IgD-negative memory B cell (primary cell): ENCODE results near the gene ADGB. TPM values are rescaled to one million over a fixed set of nuclear protein-coding genes. Genes with fewer than 3 reads are reported as not detected.
"Not testable (repeated sequence)": the region's sequence is repeated elsewhere in the genome, so short reads cannot be mapped to it uniquely, and the experiment has no call there.

Source experiments
- H3K27ac Mint-ChIP-seq, 3 donors: one replicate each; pipeline ENCODE4 v1.8.0; 2020 to 2022; ENCODE audit warnings: mild to moderate bottlenecking in 3 of 3, mixed read lengths in 3 of 3, moderate library complexity in 1 of 3
- H3K27me3 Mint-ChIP-seq: one replicate; pipeline ENCODE4 v1.8.0; 2021; ENCODE audit warnings: mixed read lengths
- H3K36me3 Mint-ChIP-seq: one replicate; pipeline ENCODE4 v1.8.0; 2020; ENCODE audit warnings: mild to moderate bottlenecking, mixed read lengths
- H3K4me1 Mint-ChIP-seq, 3 donors: one replicate each; pipeline ENCODE4 v1.8.0; 2020 to 2022; ENCODE audit warnings: mixed read lengths in 3 of 3, mild to moderate bottlenecking in 1 of 3
- H3K4me3 Mint-ChIP-seq, 4 donors: one replicate each; pipeline ENCODE4 v1.8.0; 2020 to 2022; ENCODE audit warnings: mild to moderate bottlenecking in 4 of 4, mixed read lengths in 4 of 4, moderate library complexity in 3 of 4
- H3K9me3 Mint-ChIP-seq, 3 donors: one replicate each; pipeline ENCODE4 v1.8.0; 2020 to 2021; ENCODE audit warnings: mixed read lengths in 3 of 3, mild to moderate bottlenecking in 1 of 3
- polyA plus RNA-seq: library from polyadenylated mRNA; unstranded; fragments of 300-500 nt; fragmentation: Illumina TruSeq; gene quantifications from one replicate; pipeline ENCODE4 v1.2.3, GENCODE V29; 2021

Gene ADGB
- polyA plus RNA-seq, 1 donor from 2014 or later = not detected

GRCh38 chr6:146851837-146852236, 253.1 kb downstream of the ADGB start:
- no peak overlapping the region for H3K27ac Mint-ChIP-seq
- no peaks in the 10 kb centered on the region for H3K9me3 Mint-ChIP-seq
- no peak overlapping the region for H3K4me3 Mint-ChIP-seq
- H3K36me3 Mint-ChIP-seq = no peaks in the 10 kb centered on the region
- peaks cover 18% of the 10 kb centered on the region for H3K27me3 Mint-ChIP-seq
- H3K4me1 Mint-ChIP-seq = no peaks in the 10 kb centered on the region

- not testable (repeated sequence) for H3K27ac Mint-ChIP-seq, H3K4me3 Mint-ChIP-seq, H3K36me3 Mint-ChIP-seq, H3K9me3 Mint-ChIP-seq, H3K4me1 Mint-ChIP-seq
- H3K27me3 Mint-ChIP-seq = peaks cover 15% of the 10 kb centered on the region
Observed at GRCh38 chr6:146854521-146855255, 255.9 kb downstream of the ADGB start.

- no peak overlapping the region for H3K27ac Mint-ChIP-seq
- peaks cover 0 to 1% (median 0%) of the 10 kb centered on the region in 3 donors for H3K4me1 Mint-ChIP-seq
- no peak overlapping the region for H3K4me3 Mint-ChIP-seq
- H3K9me3 Mint-ChIP-seq = no peaks in the 10 kb centered on the region
- H3K27me3 Mint-ChIP-seq = peaks cover 7% of the 10 kb centered on the region
- H3K36me3 Mint-ChIP-seq = no peaks in the 10 kb centered on the region
Observed at GRCh38 chr6:146855889-146856288, 257.1 kb downstream of the ADGB start.

- H3K36me3 Mint-ChIP-seq = no peaks in the 10 kb centered on the region
- H3K9me3 Mint-ChIP-seq = no peaks in the 10 kb centered on the region
- peaks cover 0 to 1% (median 0%) of the 10 kb centered on the region in 3 donors for H3K4me1 Mint-ChIP-seq
- H3K4me3 Mint-ChIP-seq = no peak overlapping the region
- H3K27me3 Mint-ChIP-seq = peaks cover 7% of the 10 kb centered on the region
- H3K27ac Mint-ChIP-seq = peak overlapping the region in 1 of 3 donors; percentile 72
Observed at GRCh38 chr6:146856296-146856695, 257.5 kb downstream of the ADGB start.

GRCh38 chr6:146857180-146857979, 258.6 kb downstream of the ADGB start:
- no peaks in the 10 kb centered on the region for H3K9me3 Mint-ChIP-seq
- H3K27ac Mint-ChIP-seq = peak overlapping the region in 2 of 3 donors; percentile 8 to 60
- peaks cover 7% of the 10 kb centered on the region for H3K27me3 Mint-ChIP-seq
- H3K4me3 Mint-ChIP-seq = peak overlapping the region in 3 of 4 donors; percentile 34 to 52 (median 36)
- H3K36me3 Mint-ChIP-seq = no peaks in the 10 kb centered on the region
- H3K4me1 Mint-ChIP-seq = peaks cover 0 to 1% (median 0%) of the 10 kb centered on the region in 3 donors

GRCh38 chr6:146857980-146858347, 259.2 kb downstream of the ADGB start:
- Mint-ChIP-seq H3K27me3 (peaks cover 3% of the 10 kb centered on the region), H3K9me3 (no peaks in the 10 kb centered on the region), H3K4me1 (peaks cover 0 to 1% (median 0%) of the 10 kb centered on the region in 3 donors), H3K27ac (no peak overlapping the region), H3K4me3 (peak overlapping the region in 3 of 4 donors; percentile 34 to 52 (median 36)), H3K36me3 (no peaks in the 10 kb centered on the region)

GRCh38 chr6:146859206-146859605, 260.4 kb downstream of the ADGB start:
- H3K4me1 Mint-ChIP-seq = peaks cover 0 to 1% (median 0%) of the 10 kb centered on the region in 3 donors
- no peak overlapping the region for H3K4me3 Mint-ChIP-seq
- H3K27ac Mint-ChIP-seq = peak overlapping the region in 1 of 3 donors; percentile 18
- no peaks in the 10 kb centered on the region for H3K9me3 Mint-ChIP-seq
- H3K36me3 Mint-ChIP-seq = no peaks in the 10 kb centered on the region
- H3K27me3 Mint-ChIP-seq = no peaks in the 10 kb centered on the region

GRCh38 chr6:146859795-146860495, 261.2 kb downstream of the ADGB start:
- no peaks in the 10 kb centered on the region for H3K9me3 Mint-ChIP-seq
- no peaks in the 10 kb centered on the region for H3K27me3 Mint-ChIP-seq
- no peaks in the 10 kb centered on the region for H3K36me3 Mint-ChIP-seq
- H3K4me1 Mint-ChIP-seq = peaks cover 0 to 1% (median 0%) of the 10 kb centered on the region in 3 donors
- H3K4me3 Mint-ChIP-seq = no peak overlapping the region
- H3K27ac Mint-ChIP-seq = no peak overlapping the region

- Mint-ChIP-seq H3K27ac (no peak overlapping the region), H3K9me3 (no peaks in the 10 kb centered on the region), H3K36me3 (no peaks in the 10 kb centered on the region), H3K27me3 (no peaks in the 10 kb centered on the region), H3K4me3 (no peak overlapping the region), H3K4me1 (peaks cover 0 to 1% (median 0%) of the 10 kb centered on the region in 3 donors)
Observed at GRCh38 chr6:146860583-146860982, 261.8 kb downstream of the ADGB start.

GRCh38 chr6:146861029-146861563, 262.3 kb downstream of the ADGB start:
- H3K9me3 Mint-ChIP-seq = no peaks in the 10 kb centered on the region
- H3K4me1 Mint-ChIP-seq = peaks cover 0 to 1% (median 0%) of the 10 kb centered on the region in 3 donors
- H3K4me3 Mint-ChIP-seq = no peak overlapping the region
- no peaks in the 10 kb centered on the region for H3K36me3 Mint-ChIP-seq
- H3K27me3 Mint-ChIP-seq = no peaks in the 10 kb centered on the region
- H3K27ac Mint-ChIP-seq = no peak overlapping the region

- Mint-ChIP-seq H3K27ac (no peak overlapping the region), H3K36me3 (no peaks in the 10 kb centered on the region), H3K4me3 (no peak overlapping the region), H3K4me1 (peaks cover 0 to 1% (median 0%) of the 10 kb centered on the region in 3 donors), H3K27me3 (no peaks in the 10 kb centered on the region), H3K9me3 (no peaks in the 10 kb centered on the region)
Observed at GRCh38 chr6:146861716-146862115, 262.9 kb downstream of the ADGB start.

- H3K36me3 Mint-ChIP-seq = no peaks in the 10 kb centered on the region
- no peaks in the 10 kb centered on the region for H3K9me3 Mint-ChIP-seq
- no peaks in the 10 kb centered on the region for H3K4me1 Mint-ChIP-seq
- no peak overlapping the region for H3K4me3 Mint-ChIP-seq
- H3K27me3 Mint-ChIP-seq = no peaks in the 10 kb centered on the region
- no peak overlapping the region for H3K27ac Mint-ChIP-seq
Observed at GRCh38 chr6:146862508-146862919, 263.7 kb downstream of the ADGB start.

GRCh38 chr6:146864300-146864699, 265.5 kb downstream of the ADGB start:
- Mint-ChIP-seq H3K36me3 (no peaks in the 10 kb centered on the region), H3K4me3 (no peak overlapping the region), H3K27ac (no peak overlapping the region), H3K9me3 (no peaks in the 10 kb centered on the region), H3K4me1 (no peaks in the 10 kb centered on the region), H3K27me3 (peaks cover 2% of the 10 kb centered on the region)

- H3K4me3 Mint-ChIP-seq = no peak overlapping the region
- H3K4me1 Mint-ChIP-seq = no peaks in the 10 kb centered on the region
- no peaks in the 10 kb centered on the region for H3K36me3 Mint-ChIP-seq
- H3K27ac Mint-ChIP-seq = no peak overlapping the region
- H3K27me3 Mint-ChIP-seq = peaks cover 2% of the 10 kb centered on the region
- H3K9me3 Mint-ChIP-seq = no peaks in the 10 kb centered on the region
Observed at GRCh38 chr6:146864885-146865284, 266.1 kb downstream of the ADGB start.
